GM21717 (cell line): ENCODE results near the gene LGI4.

Experiments used
- ATAC-seq: cut with Tn5 transposase; IDR thresholded peaks from one replicate; pipeline ENCODE4 v1.9.1; 2021; ENCODE audit warnings: mild to moderate bottlenecking, moderate library complexity; ENCODE audit not compliant: unreplicated experiment

Gene LGI4

DNA sequence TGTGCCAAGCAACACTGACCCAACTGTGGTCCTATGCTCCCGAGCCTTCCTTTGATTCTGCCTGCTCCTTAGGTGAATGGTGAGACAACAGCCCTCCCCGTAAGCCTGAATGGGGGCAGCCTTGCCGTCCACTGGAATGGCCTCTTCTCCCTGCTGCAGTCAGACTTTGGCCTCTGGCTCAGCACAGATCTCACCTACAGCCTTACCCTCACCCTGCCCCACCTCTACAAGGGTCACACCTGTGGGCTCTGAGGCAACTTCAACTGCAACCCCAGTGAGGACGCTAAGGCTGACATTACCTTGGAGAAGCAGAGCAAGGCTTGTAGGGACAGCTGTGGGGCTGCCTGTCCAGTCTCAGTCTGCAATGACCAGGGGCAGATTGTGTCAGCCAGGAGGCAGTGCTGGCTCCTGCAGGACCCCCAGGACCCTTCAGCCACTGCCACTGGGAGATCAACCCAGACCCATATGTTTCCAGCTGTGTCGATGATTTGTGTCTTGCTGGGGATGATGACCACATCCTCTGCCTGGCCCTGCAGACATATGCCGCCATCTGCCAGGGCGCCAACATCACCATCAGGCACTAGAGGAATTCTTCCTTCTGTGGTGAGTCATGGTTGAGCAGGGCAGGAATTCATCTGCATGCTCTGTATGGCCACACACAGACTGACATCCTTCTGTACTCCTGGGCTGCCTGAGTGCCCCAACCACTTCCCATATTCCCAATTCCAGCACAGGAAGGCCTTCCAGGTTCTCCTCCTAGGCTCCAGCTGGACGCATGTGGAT lies 46.5 kb downstream of the LGI4 start:
- ATAC-seq = no peak

DNA sequence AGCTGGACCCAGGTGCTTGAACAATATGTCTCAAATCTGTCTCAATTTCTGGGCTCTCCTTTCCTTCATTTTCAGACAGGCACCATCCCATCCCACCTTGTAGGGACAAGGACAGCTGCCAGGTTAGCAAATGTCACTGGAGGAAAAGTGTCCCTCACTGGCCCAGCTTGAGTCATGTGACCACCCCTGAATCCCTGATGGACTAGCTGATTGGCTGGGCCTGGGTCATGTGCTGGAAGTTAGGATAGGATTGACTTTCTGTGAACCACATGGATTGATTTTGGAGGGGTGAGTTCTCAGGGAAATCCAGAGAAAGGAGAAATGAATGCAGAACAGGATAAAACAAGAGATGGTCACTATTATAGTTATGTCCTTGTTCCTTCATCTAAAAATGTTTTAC lies 47.5 kb downstream of the LGI4 start:
- ATAC-seq = no peak

DNA sequence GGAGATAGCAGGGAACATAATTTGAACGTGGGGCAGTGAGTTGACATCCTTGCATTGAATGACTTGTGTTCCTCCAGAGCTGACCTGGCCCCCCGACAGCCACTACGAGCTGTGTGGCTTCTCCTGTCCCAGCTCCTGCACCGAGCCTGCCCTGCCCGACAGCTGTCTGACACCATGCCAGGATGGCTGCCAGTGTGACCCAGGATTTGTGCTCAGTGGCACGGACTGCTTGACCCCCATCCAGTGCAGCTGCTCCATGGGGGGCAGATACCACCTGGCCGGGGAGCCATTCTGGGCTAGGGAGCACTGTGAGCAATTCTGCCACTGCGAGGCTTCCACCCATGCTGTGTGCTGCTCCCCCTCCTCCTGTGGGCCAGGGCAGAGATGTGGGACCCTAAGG lies 48.4 kb downstream of the LGI4 start:
- no peak for ATAC-seq

GRCh38 chr19:35085947-35086346 lies 48.9 kb downstream of the LGI4 start:
- no peak for ATAC-seq

- ATAC-seq = no peak
Measured at GRCh38 chr19:35084509-35084762, 50.4 kb downstream of the LGI4 start.

DNA sequence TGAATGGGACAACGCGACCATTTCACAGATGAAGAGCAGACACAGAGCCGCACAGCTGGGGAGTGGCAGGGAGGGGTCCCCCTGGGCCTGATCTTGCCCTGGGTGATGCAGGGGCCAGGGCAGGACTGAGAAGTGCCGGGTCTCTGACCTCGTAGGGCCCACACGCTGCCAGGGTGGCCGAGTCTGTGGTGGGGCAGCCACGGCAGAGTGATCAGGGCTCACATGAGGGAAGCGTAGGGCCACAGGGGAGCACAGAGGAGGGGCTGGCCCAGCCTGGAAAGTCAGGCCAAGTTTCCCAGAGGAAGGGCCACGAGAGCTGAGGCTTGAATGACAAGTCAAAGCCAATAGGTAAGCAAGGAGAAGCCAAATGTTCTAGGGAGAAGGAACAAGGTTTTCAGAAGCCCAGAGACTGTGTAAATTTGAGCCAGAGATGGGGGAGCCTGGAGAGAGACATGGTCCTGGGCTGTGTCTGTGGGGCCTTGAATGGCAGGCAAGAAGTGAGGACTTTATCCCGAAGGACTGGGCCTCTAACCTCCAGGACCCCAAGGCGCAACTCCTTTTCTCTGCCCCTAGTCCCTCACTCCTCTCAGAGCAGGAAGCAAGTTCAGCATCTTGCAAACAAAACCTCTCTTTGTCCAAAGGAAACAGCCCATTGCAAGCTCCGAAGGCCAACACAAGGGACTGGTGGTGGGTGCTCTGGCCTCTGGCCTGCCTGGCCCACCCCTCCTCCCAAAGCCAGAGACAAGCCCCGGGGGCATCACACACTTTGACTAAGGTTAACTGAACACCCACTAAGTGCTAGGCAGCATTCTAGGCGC lies 51.0 kb downstream of the LGI4 start:
- ATAC-seq = no peak

DNA sequence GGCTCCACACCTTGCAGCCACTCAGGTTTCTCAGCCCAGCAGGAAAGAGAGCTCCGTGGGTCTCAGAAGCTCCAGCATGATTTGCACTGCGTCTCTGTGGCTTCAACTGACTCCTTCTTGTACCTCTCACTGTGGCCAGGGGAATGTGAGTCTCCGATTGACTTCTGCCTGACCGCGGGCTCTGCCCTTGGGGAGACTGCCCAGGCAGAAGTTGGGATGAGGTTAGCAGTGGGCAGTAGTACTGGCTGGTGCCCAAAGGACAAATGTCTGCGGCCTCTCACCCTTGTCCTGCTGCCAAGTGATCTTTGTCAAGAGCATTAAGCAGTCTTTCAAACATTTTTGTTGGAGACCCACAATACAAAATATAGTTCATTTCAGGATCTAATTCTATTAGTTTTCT lies 53.7 kb downstream of the LGI4 start:
- no peak for ATAC-seq

DNA sequence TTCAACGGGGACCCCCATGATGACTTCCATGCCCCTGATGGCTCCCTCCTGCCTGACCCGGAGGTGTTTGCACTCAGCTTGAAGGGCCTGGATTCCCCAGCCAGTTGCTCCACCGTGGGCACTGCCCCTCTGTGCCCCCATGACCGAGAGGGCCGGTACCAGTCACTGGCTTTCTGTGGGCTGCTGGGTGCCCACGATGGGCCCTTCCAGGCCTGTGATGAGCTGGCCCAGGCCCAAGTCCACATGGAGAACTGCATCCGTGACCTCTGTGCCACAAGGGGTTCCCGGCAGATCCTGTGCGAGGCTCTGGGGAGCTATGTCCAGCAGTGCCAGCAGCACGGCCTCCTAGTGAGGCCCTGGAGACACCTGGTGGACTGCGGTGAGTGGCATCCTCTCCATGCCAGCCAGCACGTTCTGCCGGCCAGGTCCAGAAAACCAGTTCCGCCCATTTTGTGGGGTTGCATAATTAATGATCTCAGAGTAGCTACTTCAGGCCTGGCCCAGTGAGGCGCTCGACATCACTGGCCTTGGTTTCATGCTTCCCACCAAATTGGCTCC lies 54.2 kb downstream of the LGI4 start:
- no peak for ATAC-seq

GRCh38 chr19:35079826-35080225 lies 55.0 kb downstream of the LGI4 start:
- no peak for ATAC-seq

DNA sequence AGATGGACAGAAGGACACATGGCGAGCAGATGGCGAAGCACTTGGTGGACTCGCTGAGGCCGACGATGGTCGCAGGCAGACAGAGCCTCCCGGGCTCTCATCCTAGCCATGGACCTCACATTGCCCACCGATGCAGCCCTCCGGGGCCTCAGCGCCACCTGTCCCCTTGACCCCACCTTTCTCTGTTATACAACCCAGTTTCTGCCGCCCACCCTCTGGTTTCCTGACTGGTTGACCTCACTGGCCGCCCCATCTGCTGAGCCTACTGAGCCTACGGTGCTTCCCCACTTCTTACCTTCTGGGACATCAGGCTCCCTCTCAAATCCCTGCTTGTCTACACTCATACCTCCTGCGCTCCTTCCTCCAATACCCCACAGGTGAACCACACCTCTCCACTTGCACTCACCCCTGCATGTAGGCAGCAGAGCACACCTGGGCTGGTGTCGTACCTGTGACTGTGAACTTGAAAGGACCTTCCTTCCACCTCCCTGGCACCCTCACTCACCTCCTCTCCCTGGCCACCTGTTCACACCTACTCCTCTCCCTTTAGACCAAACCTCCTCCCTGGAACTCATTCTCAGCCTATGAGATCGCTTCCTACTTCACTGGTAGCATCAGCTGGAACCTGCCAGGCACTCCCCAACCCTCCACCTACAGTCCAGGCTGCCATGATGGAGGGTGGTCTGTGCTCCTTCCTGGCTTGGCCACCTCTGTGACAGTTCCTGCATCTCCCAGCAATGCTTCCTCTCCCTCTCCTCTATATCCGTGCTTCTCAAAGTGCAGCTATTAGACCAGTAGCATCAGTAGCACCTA lies 57.2 kb downstream of the LGI4 start:
- no peak for ATAC-seq

DNA sequence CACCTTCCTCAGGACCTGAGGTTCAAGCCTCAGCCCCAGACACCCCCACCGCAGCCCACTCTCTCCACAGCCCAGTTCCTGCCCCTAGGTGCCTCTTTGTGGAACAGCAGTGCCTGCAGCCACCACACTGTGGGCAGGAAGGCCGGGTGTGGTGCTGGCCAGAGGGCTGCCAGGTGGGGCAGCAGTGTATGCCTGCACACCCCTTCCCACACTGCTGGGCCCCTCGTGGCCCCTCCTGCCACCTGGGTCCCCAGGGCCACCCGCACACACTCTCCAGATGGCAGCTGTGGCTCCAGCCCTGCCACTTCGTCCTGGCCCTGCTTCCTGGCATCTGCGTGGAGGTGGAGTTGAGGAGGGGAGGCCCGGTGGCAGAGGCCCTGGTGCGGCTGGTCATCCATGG lies 58.2 kb downstream of the LGI4 start:
- no peak for ATAC-seq

GRCh38 chr19:35076026-35076370 lies 58.9 kb downstream of the LGI4 start:
- ATAC-seq = no peak

DNA sequence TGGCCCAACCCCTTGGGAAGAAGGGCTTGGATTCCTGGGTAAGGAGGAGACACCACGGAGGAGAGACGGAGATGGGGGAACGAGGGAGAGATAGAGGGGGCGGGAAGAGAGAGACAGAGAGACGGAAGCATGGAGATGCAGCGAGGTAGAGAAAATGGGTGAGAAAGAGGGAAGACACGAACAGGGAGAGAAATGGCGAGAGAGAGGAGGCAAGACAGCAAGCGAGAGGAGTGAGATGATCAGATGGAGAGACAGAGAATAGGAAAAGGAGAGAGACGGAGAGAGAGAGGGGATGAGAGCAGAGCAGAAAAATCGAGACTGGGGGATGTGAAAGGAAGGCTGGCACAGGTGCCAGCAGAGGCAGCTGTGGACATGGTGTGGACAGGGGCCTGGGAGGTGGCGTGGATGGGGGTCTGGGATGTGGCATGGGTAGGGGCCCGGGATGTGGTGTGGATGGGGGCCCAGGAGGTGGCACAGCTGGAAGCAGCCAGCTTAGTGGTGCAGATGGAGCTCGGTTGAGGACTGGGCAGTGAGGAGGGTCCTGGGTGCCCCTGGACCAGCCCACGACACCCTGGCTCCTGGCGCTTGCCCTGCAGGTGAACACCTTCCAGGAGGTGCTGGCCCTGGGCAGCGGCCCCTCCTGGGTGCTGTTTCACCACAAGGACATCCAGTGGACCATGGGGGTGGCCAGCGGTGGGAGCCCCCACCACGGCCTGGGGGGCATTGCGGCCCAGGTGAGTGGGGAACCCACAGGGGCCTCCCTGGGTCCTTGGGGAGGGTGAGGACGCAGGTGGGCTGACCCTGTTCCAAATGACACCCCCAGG lies 59.4 kb downstream of the LGI4 start:
- no peak for ATAC-seq
